GM19328 (cell line): ENCODE measurements around the gene ROBO2.
A peak's percentile ranks its signal among the peaks of the same experiment; 100 is the strongest.

Experiments used
- ATAC-seq: cut with Tn5 transposase; IDR thresholded peaks from one replicate; pipeline ENCODE4 v1.9.1; 2021; ENCODE audit warnings: mild to moderate bottlenecking, moderate library complexity; ENCODE audit not compliant: unreplicated experiment

Gene ROBO2

DNA sequence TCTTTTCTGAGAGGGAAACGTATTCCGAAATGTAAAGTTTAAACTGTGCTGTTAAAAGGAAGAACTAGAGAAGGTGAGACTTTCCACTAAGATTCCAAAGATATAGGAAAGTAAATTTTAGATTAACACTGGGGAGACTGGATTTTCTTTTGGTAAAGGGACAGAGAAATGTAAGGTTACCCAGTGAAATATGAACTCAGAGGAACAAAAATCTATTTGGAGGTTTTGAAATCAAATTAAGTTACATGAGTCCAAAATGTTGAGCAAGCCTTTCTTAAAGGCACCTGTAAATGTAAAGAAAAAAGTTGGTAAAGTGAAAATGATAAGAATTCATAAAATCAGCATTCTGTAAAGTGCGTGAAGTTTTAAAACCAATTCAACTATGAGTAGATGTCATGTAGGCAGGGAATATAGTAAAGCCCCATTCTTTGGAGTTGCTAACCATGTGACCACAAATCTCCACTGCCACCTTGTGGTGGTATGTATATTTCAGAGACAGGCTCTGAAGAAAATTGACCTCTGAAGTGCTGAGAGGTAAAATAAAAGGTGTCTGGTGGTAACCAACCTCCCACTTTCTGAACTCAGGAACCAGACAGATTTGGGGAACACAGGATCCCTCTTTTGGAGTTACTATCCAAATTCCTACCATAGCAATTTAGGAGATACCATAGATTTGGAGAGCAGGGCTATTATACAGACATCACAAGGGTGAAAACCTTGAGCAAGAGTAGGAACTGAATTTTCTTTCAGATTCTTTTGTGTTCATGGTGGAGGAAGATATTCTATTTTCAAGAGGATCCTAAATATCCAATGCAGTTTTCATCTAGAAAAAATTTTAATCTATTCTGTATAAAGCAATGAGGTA lies 215.3 kb downstream of the ROBO2 start:
- ATAC-seq: peak; percentile 79

DNA sequence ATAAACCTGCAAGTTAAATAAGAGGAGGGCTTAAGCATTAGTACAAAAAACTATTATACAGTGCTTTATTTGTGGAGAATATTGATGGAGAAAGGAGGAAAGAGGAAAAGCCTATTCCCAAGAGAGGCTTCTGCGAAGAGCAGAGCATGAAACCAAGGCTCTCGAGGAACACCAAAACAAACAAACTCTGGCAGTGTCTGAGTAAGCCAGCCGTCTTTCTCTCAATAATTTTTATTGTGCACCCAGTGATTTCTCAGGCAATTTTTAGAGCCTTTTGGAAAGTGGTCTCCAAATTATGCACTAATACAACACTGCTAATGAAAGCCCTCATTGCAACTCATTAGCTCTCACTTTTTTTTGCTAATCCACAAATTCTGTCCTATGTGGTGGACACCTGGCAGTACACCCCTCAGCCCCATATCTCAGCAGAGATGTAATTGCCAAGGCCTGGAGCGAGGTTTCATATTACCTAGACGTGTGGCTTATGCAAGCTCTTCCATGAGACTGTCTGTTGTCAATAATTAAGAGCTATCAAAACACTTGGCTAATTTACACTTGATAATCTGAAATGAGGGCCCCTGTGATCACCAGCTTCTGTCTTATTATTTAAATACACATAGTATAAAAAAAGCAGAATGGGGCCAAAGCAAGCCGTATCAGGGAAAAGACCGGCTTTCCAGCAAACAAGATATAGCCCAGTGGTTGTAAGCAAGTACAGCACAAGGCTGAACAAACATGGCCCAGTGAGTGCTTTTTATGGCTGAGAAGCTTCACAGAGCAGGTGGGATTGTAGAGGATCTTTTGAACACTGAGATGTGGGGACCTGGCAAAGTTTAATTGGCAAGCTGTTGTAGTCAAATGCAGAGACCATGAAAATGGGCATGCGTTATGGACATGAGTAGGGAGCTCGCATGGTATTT lies 216.9 kb downstream of the ROBO2 start:
- no peak for ATAC-seq

DNA sequence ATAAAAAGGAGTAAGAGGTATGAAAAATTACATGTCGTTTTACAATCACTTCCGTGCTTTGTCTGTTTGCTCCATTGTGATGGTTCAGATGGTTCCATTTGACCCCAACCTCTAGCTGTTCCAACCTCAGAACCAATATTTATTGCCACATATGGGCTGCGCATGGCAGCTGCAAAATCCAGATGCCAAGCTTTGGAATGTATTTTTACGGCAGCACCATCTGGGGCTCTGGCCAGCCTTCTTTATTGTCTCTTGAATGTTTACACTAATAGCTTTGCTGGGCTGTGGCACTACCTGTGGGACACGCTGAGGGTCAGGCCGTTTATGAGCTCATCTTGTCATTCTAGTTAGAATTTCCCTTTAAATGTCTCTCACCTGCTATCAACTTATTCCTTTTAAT lies 219.8 kb downstream of the ROBO2 start:
- ATAC-seq: no peak

DNA sequence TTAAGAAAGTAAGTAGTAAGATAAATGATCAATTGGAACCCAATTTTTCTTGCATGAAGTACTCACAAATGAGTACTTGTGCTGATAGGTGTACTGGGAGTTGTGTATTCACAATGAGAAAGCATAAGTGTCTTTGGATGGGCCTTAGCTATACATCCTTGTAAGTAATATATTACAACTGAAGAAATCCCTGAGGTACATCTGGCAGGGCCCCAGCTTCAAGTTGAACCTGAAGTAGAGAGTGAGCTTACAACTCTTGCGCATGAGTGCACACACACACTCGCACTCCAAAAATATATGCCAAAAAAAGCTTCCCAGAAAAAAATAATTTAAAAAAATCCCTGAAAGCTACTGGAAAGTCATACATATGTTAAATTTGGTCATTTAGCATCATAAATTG lies 222.5 kb downstream of the ROBO2 start:
- no peak for ATAC-seq

DNA sequence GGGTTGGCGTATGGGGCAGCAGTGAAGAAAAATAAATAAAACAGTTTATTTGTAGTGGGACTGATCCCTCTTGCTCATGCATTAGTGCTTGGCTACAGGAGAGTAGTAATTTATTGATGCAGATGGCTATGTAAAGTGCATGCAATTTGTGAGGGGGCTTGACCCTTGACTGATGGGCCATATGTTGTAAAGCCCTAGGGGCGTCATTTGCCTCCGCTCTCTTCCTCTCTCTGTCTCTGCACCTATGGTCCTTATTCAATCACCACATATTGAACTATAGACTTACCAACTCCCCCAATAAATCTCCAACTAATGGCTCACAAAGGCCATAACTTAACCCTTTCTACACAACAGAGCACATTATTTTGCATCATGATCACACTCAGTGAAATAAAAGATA lies 227.7 kb downstream of the ROBO2 start:
- no peak for ATAC-seq

DNA sequence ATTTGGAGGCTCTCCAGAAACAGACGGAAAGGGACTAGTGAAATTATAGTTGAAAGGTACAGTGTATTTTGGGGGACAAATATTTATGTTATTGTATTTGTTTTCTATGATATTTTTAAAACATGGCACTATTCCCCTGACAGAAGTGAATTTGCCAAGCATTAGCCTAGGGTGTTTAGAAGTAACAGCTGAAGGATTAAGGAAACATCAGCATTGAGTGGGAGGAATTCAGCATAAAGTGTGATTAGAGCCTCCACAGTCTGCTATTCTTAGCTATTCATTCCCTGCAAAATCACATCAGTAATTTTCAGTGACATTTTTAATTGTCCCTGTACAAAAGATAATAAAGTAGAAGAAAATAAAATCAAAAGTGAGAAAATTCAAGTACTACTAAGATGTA lies 231.4 kb downstream of the ROBO2 start:
- ATAC-seq: no peak

DNA sequence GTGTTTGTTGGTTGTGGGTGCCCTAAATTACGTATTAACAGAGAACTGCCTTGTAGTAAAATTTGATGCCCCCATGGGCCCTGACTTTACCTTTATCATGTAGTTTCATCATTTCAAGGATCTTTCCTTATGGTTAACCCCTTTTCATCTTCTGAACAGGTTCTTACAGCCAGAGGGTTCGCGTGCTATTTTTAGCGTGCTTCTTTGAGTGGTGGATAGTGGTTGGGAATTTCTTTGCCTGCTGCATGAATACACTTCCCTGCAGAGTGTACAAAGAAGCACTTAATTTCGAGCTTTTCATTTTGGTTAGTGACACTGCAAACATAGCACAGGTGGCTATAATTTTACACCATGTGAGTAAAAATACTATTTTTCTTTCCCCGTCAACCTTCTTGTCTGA lies 231.8 kb downstream of the ROBO2 start:
- ATAC-seq: no peak

DNA sequence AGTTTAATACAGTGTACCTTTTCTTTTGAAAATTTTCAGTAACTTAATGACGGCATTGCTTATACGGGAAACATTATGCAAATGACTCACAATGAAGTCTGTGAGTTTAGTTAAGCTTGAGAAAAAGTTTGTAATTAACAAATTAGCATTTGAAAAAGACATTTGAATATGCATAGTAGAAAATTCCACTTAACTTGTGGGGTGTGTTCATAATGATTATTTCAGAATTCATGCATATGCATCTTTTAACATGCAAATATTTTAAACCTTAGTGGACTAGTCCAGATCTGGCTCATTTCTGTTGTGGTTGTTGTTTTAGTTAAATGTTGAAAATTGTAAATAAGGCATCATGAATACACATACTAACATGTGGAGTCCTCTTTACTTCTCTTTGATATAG lies 239.4 kb downstream of the ROBO2 start:
- no peak for ATAC-seq

DNA sequence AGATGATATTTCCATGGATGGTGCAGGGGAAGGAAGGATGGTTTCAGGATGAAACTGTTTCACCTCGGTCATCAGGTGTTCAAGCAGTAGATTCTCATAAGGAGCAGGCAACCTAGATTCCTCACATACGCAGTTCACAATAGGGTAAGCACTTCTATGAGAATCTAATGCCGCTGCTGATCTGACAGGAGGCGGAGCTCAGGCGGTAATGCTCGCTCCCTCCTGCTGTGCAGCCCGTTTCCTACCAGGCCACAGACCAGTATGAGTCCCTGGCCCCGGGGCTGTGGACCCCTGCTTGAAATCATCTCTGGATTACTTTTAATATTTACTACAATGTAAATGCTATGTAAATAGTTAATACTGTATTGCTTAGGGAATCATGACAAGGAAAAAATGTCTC lies 241.8 kb downstream of the ROBO2 start:
- ATAC-seq: no peak

DNA sequence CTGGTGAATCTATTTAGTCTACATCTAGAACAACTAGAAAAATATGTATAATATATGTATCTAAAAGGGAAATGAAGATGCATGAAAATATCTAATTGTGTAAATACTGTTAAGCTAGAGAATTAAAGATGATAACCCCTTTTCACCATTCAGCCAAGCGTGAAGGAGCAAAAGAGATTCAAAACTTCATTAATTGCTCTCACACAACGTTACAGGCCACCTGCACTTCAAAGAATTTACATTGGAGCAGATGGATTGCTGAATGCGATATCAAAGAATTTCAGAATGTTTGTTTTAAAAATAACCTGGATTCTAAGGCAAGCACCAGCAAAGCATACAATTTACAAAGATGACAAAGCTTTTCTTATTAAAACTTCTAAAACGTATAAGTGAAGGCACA lies 243.2 kb downstream of the ROBO2 start:
- ATAC-seq: no peak

DNA sequence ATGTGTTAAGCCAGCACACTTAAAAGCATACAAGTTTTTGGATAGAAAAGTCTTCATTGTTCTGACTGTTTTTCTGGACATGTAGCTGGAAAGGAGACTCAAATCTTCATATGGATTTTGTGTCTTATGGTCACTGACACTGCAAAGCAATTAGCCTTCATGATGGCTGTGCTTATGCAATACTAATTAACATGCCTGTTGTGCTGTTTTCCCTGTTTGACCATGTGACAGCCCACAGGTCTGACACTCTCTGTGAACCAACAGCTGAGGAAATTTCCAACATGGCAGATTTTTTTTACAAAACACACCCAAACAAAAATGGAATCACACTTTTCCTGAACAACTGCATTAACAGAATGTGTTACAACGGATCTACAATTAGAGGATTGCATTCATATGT lies 248.4 kb downstream of the ROBO2 start:
- no peak for ATAC-seq

DNA sequence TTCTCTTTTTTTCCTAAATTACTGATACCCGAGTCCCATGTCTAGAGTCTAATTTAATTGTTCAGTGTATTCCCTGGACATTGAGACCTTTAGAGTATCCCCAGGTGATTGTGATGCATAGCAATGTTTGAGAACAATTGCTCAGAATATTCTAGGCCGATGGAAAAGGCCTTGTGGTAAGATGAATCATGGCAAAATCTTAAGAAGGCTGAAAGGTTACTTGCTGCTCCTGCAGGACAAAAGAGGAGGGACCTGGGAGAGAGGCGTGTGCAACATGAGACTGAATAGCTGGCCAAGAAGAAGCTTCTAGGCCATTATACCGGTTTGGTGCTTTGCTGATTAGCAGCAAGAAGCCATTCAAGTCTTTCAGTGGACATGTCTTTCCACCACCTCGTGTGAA lies 256.6 kb downstream of the ROBO2 start:
- no peak for ATAC-seq

DNA sequence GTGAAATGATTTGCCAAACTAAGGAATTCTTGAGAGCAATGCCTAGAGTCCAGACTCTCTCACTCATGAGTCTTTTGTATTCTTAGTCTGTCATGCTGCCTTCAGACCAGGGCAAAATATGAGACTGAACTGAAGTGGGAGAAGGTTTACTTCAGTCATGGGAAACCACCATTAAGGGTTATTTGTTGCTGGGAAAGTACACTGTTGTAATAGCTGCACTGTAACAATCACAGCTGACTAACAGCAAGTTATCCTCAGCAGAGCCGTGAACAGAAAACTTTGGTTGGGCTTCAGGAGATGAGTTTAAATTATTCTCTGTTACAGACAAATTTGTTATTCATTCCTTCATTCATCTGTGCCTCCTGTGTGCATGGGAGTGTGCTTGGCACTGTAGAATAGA lies 258.5 kb downstream of the ROBO2 start:
- no peak for ATAC-seq

DNA sequence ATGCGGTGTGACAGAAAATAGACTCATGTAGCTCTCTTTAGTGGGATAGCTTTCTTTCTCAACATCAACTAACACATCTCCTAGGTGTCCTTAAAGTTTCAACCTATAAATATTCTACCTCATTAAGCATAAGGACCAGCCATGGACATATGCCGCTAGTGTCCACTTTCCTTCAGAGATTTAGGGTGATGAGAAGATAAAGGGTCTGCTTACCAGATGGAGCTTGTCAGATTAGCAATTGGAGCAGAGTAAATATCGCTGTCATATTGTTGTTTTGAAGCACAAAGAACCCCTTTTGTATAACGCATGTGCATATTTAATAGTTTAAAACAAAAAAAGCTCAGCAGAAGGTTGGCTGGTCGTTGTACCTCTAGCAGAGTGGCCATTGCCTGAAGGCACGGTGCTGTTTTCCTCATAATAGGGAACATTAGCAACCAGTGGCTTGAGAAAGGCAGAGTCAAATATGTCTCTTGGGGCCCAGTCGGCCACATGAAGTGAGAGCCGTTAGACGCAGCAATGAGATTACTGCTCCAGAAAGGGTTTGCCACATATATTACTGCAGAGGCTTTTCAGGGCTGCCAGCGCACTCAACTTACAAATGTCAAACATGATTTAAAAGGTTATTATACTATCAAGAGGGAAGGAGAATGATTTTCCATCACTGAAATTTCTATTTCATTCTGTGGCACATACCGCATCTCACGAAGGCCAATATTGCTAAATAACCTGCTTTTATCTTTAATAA lies 264.2 kb downstream of the ROBO2 start:
- no peak for ATAC-seq

DNA sequence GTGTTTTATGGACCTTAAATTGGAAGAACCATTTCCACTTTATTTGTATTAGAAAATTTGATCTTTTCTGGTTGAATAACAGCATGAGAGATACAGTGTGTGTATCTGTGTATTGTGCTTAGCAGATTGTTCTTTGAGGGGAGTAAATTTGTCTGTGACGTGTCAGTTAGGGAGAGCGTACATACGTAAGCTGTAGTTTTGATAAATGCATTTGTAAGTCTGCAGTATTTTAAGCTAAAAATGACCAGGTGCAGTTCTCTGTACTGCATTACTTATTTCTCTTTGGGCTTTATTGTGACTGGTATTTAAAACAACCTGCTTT lies 264.8 kb downstream of the ROBO2 start:
- no peak for ATAC-seq

DNA sequence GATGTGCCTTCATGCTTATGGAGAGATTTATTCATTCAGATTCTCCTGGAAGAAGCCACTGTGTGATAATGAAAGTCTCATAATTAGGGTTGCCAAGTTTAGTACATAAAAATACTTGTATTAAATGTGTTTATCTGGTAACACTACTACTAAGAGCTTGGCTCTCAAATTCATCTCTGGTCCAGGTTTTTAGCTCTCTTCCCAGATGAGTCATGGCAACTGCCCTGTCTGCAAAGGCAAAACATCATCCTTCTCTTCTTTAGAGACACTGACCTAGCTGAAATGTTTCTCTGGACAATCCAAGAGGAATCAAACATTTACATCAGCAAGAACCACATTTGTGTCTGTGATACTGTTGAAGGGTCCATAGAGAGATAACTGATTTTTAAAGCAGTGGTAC lies 269.6 kb downstream of the ROBO2 start:
- ATAC-seq: no peak

DNA sequence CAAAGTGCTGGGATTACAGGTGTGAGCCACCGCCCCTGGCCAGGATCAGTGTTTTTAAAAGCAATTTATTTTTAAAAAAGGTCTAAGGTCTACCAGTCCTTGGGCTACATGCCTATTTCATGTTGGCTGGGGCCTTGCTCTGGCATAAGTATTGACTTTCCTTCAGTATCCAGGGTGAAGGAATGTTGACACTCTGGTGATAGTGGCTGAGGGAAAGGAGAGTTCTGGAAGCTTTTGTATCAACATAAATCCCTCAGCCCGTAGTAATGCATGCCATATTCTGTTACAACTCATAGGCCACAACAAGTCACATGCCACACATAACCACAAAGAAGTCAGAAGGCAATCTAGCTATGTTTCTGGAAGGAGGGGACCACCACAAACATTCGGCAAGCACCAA lies 273.9 kb downstream of the ROBO2 start:
- ATAC-seq: no peak

DNA sequence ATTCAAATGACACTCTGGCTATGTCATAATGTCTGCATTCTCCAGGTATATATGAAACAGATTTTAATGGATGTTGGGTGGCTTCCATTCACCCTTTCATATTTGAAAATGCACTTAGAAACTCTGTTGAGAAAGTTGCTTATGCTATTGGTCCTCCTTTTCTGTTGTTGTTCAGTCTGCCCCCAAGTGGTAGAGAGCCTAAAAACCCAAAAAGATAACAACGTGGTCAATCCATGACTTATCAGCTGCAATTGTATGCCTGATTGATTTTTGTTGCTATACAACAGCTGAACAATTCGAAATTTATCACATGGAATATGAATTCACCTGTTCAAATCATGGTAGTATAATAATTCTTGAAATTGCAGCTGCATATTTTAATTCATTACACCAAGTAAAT lies 279.8 kb downstream of the ROBO2 start:
- ATAC-seq: no peak

DNA sequence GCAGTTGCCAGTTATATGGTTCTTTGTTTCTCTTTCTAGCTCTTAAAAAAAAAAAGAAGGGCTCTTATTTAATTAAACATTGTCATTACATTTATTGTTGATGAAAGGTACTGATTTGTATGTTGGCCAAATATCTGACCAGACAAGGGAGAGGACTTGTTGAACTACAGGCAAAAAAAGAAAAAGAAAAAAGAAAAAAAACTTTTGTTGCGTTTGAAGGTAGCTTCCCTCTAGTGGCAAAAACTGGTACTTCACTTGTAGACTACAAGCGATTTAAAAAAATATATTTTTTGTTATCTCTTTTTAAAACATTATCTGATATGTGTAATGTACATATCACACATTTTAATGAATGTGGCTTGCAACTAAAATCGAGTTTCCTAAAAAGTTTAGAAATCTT lies 280.6 kb downstream of the ROBO2 start:
- ATAC-seq: no peak

DNA sequence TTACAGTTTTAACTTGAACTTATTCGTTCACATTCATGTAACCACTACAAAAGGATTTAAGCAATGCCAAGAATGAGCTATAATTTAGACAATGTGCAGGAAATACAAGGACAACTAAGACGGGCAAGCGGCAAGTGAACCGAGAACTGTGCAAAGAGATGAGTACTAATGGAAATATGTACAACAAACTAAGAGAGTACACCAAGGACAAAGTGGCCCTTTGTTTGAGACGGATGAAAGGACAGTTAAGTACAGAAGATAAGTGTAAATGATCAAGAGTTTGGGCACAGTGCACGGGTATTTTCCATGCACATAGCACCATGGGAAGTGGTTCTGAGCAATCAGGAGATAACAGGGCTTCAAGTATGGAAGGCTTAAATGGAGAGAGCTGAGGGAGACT lies 281.7 kb downstream of the ROBO2 start:
- ATAC-seq: no peak

DNA sequence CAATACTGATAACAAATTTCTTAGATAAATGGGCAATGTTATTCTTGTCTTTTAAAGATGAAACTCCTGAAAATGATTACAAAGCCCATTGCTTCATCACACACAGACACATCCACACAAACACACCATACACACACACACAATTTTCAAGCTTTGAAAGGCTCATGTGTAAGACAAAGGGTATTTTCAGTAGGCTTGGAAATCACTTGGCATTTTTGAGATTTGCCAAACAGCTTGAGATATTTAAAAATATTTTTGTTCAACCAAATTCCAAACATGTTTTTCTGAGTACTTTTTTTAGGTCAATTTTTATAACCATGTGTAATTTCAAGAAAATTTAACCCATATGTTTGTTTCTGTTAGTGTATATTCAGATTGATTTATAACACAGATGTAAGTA lies 283.7 kb downstream of the ROBO2 start:
- ATAC-seq: no peak

DNA sequence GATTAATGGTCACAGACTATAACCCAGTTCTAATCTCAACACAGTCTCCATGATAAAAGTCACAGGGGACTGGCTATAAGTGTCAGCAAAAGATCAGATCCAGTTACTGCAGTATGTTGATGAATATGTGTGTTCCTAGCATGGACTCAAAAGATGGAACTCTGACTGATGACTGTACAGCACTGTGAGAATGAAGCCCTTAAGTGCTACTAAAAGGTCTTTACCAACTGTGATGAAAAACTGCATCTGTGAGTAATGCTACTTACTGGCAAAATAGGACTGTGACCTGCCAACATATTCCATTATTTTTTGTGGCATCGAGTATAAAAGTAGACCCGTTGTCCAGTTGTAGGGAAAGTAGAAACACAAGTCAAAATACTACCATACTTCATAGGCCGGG lies 284.2 kb downstream of the ROBO2 start:
- ATAC-seq: no peak
